SHP77 treated with DMSO at 0.1 percent for 48 hours (cell line): ENCODE measurements around the gene EXOC6B.

ENCODE experiments used
- DNase-seq: peaks from one replicate; lab custom pipeline; 2025; lab: John Stamatoyannopoulos, UW

The EXOC6B gene

DNA sequence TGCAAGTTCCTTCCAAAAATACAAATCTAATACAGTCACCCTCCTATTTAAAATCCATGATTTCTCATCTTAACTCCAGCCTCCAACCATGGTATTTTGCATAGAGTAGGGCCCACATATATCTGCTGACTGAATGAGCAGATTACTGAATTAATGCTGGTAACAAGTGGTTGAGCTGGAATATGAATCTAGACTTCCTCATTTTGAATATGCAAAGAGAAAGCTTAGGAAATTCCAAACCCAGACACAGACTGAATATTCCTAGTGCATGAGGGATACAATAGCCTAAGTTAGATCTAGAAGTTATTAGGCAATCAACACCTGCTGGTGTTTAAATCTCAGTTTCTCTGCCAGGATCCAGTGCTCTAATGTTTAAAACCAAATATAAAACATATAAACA, 463.1 kb downstream of the EXOC6B start:
- no peak for DNase-seq

DNA sequence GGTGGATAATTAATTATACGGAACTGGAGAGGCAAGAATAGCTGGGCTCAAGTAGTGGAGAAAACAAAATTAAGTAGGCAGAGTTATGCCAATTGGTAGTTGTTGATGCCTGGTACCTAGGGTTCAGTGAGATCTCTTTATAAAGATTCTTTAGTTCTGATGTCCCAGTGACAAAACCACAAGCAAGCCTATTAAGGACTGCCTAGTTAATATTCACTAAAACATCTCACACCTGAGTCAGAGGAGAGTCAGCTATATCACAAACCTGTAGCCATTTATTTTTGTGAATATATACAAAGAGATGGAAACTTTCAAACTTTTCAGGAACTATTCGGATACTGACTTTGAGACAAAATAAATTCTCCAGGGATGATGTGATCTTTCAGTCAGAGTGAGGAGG, 464.3 kb downstream of the EXOC6B start:
- DNase-seq = no peak

DNA sequence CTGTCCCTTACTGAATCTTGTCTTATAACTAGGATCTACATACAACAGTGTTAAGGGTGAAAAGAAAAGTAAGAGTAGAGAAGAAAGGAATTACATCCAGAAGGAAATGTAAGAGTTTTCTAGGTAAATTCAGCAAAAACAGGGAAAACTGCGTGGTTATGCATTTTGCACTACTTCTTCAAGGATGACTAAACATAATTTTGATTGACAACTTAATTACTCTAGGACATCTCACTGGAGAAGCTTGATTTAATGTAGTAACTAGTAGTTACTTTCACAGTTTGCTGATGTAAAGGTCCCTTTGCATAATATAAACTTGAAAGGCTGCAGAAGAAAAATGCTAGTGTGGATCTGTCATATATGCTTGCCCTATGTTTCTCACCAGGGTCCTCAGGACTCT, 464.8 kb downstream of the EXOC6B start:
- no peak for DNase-seq

DNA sequence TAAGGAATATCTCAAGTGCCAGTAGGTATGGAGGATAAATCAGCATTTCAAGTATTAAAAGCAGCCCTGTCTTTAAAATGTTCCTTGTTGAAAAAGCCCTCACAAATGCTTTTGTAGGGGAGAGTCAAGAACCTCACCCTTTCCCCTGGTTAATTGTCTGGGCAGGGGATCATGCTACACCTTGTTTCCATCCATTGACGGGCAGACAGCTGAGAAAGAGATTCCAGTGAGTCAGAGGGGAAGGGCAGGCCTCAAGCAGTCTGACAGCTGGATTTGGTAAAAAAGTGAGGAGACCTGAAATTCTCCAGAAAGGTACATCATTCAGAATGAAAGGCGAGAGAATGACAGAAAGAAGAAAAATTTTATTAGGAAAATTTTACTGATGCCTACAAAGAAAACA, 475.0 kb downstream of the EXOC6B start:
- DNase-seq = no peak

DNA sequence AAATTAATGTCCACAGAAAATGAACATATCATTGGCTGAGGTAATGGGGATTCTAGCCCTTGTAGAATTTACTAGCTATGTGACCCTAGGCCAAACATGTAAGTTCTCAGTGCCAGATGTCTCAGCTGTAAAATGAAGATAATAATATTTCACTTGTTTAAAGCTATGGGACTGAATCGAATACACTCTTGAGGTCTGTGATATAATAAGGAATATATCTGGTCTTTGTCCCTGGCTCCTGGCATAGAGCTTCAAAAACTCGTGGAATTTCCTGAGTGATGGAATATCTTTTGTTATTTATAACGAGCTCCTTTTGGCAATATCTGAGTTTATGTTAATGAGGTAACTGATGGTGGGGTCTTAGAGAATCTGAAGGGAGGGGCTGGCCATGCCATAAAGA, 476.8 kb downstream of the EXOC6B start:
- DNase-seq = no peak

DNA sequence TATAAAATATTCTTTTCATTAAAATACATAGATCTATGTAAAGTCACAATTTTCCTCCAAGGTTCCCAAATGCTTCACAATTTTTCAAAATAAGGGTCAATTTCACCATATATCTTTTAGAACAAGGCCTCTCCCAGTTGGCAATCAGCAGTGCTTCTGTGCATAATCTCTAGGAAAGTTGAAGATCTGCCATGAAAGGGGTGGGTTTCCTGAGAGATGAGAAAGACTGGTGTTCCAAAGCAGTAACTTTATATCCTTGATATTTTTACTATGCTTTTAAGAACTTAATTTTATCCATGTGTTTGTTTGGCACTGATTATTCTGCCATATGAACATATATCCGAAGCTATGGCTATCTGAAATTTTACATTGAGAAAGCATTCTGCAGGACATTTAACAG, 478.8 kb downstream of the EXOC6B start:
- DNase-seq = no peak

DNA sequence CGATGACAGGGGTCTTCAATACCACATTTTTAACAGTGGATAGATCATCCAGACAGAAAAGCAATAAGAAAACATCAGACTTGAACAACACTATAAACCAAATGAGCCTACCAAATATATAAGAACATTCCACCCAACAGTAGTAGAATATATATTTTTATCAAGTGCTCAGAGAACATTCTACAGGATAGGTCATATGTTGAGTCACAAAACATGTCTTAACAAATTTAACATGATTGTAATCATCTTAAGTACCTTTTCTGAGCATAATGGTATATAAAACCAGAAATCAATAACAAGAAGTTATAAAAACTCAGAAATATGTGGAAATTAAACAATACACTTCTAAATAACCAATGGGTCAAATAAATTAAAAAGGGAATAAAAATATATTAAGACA, 484.2 kb downstream of the EXOC6B start:
- DNase-seq = no peak

DNA sequence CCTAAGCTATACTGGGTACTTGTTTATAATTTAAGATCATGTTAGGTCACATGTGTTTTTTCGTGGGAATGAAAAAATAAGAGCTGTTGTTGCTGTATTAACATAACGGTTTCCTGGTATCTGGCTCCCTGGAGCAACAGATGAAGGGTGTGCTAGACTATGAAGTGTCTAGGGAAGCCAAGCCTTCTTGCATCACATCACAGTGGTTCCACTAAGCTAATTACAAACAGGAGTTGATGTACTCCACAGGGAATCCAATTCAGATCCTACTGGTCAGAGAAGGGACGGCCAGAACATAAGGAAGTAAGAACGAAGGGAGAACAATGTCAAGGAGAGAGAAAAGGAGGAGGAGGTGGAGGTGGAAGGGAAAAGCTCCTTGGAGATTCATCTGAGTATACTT, 485.2 kb downstream of the EXOC6B start:
- no peak for DNase-seq

DNA sequence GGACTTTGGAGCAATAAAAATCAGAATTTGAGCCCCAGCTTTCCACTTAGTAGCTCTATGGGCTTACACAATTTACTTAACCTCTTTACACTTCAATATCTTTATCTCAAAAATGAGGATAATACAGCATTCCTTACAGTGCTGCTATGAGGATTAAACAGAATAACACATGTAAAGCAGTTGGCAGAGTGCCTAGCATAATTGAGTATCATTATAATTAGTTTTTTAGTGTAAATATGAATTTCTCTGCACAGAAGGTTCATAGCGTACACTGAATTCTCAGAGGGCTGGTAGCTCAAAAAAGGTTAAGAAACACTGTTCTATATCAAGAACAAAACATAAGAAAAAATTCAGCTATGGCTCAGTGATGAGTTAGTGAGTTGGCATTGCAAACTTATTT, 487.8 kb downstream of the EXOC6B start:
- DNase-seq = no peak

DNA sequence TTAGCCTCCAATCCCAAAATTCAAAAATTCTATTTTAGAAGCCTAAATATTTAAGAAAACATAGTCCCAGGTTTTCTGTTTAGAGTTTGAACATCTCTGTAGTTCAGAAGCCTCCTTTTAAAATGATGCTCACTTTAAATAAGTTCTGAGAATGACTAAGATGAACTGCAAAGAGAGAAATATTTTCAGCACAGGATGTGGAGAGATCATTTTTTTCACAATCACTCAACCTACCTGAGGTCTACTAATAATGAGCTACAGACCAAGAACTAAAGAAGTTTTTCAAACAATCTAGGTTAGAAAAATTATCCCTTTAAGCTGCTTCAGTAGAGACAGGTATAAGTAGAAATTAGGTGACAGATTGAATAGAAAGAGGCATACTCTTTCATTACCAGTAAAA, 493.1 kb downstream of the EXOC6B start:
- no peak for DNase-seq

DNA sequence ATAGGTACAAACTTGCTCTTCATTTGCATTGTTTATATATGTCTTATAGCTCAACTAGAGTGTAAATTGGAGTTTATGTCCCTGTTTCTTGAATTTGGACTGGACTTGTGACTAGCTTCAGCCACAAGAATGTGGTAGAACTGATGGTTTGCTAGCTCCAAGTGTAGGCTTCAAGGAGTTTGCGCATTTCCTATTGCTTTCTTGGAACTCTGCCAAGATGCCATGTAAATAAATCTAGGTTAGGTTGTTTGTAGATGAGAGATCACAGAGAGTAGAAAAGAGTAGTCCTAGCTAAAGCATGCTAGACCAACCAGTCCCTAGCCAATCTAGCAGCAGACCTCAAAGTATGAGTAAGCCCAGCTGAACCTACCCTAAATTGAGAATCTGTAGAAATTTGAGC, 495.2 kb downstream of the EXOC6B start:
- no peak for DNase-seq

DNA sequence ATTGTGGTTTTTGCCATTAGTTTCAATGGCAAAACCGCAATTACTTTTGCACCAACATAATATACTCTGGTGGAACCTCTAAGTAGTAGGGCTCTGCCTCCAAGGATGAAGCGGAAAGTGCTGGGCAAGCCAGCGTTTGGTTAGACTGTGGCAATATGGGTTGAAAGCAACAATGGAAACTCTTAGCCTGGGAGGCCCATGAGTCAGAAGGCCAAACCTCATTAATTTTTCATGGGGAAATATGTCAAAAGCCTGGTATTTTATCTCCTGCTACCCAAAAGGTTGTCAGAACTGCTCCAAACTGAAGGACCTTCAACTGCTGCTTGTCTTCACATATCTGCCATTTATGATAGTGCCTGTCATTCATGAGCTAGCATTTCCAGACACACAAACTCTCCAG, 499.1 kb downstream of the EXOC6B start:
- DNase-seq = no peak

DNA sequence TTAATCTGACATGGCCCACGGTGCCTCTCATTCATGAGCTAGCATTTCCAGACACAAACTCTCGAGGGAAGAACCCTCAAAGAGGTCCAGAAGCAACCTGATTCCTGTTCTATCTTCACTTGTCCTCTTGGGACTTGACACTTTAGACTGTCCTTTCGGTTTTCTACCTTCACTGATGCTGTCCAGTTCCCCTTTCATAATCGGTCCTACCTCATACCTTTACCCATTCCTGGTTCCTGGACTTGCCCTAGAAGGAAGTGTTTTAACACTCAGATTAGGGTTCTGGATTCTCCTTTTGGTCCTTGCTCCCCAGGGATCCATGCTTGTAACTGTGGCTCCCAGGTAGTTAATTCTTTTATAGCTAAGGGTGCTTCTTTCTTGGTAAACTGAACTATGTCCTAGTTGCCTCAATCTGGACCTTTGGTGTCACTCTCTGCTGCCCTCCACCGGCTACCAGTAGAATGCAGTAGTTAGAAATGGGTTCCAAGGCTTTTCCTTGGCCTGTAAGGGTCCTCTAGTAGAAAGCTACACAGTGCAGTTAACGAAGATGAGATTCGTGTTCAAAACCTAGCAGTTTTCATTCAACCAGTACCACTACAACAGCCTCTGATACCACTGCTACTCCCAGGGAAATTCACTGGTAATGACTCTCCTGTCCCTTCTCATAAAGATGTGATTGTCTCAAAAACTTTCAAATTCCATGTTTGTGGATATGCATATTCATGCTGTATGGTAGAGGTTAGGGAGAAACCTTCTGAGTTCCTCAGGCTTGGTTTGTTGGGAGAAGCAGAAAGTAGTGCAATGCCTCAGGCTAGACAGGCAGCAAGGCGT, 500.0 kb downstream of the EXOC6B start:
- no peak for DNase-seq

DNA sequence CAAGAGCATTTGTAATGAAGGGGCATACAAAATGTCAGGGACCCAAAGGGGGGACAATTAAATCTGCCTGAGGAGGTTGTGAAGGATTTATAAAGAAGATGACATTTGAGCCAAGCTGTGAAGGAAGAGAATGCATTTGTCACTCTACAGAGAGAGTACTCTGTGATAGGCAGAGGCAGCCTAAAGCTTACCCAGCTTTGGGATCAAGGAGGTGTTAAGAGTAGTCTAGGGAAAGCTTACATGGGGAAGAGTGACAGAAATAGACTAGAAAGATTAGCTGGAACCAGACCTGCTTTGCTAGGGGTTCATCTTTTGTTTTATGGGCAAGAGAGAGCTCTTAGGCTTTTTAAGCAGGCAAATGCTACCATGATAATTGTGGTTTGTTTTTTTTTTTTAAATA, 509.1 kb downstream of the EXOC6B start:
- no peak for DNase-seq

DNA sequence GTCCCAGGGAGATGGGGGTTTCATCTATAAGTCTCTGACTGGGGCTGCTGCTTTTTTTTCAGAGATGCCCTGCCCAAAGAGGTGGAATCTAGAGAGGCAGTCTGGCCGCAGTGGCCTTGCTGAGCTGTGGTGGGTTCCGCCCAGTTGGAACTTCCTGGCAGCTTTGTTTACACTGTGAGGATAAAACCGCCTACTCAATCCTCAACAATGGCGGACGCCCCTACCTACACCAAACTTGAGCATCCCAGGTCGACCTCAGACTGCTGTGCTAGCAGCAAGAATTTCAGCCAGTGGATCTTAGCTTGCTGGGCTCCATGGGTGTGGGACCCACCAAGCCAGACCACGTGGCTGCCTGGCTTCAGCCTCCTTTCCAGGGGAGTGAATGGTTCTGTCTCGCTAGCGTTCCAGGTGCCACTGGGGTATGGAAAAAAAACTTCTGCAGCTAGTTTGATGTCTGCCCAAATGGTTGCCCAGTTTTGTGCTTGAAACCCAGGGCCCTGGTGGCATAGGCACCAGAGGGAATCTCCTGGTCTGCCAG, 525.6 kb downstream of the EXOC6B start:
- DNase-seq = no peak

DNA sequence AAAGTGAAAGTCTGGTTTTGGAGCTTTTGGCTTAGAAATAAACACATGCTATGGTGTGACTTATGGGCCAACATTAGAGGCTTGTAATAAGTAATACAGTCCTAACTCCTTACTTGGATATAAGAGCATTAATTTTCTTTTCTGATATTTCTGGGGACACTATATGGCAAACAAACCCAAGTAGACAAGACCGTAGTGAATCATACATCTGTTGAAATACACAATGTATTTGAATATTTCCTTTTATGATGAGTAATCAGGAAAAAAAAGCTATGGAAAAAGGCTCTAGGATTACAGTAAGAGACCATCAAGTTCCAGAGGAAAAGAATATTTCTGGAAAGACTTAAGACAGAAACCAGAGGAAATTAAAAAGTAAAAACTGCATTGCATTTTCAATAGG, 532.2 kb downstream of the EXOC6B start:
- DNase-seq = no peak

DNA sequence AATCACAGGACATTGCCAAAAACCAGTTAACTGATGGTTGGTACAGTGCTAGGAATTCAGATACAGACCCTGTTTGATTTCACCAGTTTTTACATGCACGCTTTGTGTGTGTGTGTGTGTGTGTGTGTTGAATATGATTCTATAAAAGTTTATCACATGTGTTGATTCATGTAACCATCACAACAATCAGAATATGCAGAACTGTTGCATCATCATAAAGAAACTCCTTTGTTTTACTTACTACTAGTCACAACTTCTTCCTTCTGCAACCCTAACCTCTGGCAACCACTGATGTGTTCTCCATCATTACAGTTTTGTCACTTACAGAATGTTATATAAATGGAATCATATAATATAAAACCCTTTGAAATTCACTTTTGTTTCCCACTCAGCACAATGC, 533.4 kb downstream of the EXOC6B start:
- DNase-seq = no peak

DNA sequence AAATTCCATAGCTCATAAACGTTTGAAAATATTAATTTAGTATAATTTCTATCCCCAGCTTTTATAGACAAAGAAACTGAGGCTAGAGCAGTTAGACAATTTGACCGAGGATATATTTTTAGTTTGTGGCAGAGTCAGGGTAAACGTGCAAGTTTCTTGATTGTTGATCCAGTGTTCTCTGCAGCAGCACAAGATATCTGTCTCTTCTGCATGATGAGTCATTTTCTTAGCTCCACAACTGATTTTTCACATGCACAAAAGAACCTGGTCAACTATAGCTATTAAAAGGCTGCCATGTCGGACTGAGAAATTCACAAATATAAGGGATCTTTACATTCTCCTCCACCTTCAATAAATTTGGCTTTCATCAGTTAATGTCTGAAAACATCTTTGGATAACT, 534.8 kb downstream of the EXOC6B start:
- no peak for DNase-seq

DNA sequence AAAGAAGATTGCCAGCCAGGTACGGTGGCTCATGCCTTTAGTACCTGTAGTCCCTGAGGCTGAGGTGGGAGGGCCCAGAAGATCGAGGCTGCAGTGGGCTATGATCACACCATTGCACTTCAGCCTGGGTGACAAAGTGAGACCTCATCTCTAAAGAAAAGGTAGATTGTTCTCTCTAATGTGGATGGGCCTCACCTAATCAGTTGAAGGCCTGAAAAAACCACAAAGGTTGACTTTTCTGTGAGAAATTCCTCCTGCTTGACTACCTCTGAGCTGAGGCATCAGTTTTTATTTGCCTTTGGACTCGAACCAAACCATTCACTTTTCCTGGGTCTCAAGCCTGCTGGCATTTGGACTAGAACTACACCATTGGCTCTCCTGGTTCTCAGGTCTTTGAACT, 536.1 kb downstream of the EXOC6B start:
- no peak for DNase-seq

DNA sequence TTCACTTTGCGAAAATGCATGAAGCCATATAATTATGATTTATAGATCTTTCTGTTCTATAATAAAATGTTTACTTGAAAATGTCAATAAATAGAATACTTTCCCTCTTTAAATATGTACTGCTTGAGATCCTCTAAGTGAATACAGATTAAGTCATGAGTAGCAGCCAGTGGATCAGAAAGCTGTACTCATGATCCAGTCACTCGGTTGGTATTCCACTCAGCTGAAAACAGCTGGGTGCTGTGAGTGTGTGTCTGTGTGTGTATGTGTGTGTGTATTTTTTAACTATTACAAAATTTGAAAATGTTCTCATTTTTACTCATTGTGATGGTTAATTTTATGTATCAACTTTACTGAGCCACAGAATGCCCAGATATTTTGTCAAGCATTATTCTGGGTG, 536.5 kb downstream of the EXOC6B start:
- DNase-seq = no peak

DNA sequence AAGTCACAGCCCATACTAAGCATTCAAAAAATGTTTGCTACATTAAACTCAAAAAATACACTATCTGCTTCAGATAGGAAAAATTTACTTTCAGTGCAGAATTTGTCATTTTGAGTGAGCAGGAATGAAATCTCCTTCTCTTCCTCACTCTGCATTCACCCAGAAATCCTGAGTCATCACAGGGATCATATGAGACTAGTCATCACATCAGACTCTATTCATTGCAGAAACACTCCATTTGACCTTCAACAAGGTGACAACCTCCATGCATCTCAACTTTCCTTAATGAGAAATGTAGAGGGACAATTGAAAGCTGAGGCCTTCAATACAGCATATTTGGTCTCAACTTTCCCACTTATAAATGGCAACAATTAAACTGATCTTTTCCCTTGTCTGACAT, 547.8 kb downstream of the EXOC6B start:
- DNase-seq = no peak

DNA sequence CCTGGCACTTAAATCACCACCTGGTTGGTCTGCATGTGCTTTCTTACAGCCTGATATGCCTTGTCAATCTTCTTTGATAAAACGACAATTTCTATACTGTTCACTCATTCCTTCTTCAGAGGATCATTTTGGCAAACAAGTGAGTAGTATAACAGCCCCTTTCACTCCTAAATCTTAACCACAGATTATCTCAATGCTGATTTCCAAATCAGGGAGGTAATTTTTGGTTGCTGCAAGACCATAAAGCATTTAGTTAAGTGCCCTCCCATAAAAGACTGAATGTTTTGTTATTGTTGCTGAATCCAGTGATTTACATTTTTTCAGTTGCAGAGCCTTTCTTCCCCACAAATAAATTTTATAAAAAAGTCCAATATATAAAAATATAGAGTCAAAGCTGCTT, 549.0 kb downstream of the EXOC6B start:
- no peak for DNase-seq

DNA sequence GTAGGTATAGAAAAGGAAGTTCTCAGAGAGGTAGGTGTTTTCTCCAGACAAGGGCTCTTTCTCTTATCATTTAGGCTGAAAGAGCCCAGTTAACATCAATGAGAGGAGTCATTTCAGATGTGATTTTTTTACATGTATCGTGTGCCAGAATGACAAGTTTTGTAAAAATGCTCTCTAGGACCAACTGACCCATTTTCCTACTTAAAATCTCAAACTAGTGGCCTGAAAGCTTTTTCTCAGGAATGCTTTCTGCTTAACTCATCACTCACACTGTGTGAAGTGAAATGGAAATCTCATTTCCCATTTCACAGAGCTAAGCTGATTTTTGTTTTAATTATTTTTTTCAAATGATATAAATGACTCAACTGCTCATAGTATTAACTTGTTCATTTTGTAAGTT, 549.5 kb downstream of the EXOC6B start:
- no peak for DNase-seq

DNA sequence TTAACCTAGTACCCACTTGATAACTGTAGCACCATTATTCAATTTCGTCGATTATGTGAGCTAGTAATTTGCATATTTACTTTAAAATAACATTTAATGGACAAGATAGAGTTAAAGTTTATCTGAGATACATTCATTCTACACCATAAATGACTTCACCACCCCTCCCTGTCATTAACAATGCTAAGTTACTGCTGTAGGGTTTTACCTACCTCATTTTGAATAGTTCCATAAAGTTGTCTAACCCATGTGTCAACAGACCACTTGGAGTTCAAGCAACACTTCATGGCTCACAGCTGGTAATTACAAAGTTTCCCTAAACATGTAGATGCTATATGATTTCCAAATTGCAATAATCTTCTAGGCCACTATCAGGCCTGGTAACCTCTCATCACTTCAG, 550.7 kb downstream of the EXOC6B start:
- DNase-seq = no peak
